ENCODE results near the gene GMDS. TPM values are rescaled to one million over a fixed set of nuclear protein-coding genes. Genes with fewer than 3 reads are reported as not detected.

GMDS gene
- total RNA-seq, 5 donors from 2014 or later (not counting 1 experiment from before 2014, with no cell fraction given) = 12.9 to 21.5 (median 14.6) TPM

- Mint-ChIP-seq H3K27me3 (no peaks in the 10 kb centered on the region), H3K36me3 (no peaks in the 10 kb centered on the region), H3K27ac (no peak overlapping the region), H3K4me1 (no peaks in the 10 kb centered on the region), H3K9me3 (no peaks in the 10 kb centered on the region), H3K4me3 (no peak overlapping the region)
- CTCF ChIA-PET = interaction anchor here in 1 of 2 donors (0.6 kb wide), 1 partner anchor 34 kb away, joined by 3 read pairs; no protein-coding TSS in a partner anchor
- WGBS (ENCODE audit: insufficient coverage) = 88% methylated on average over 6 of the region's 7 CpGs
- ATAC-seq (replicated peaks in 1 of 4) = no peak
- DNase-seq = no peak
- Histone ChIP-seq H3K27ac (ENCODE audit: low read length) (no peak overlapping the region), H3K4me3 (ENCODE audit: control insufficient read depth in 1 of 2, extremely low read depth in 1 of 2, low read length in 1 of 2) (no peak overlapping the region), H3K36me3 (ENCODE audit: control insufficient read depth in 2 of 2, extremely low read depth in 1 of 2, insufficient read depth in 1 of 2, low read length in 1 of 2) (no peaks in the 10 kb centered on the region), H3K27me3 (replicated peaks in 1 of 2; ENCODE audit: control insufficient read depth in 2 of 2, extremely low read depth in 1 of 2, insufficient read depth in 2 of 2, low read length in 1 of 2) (no peaks in the 10 kb centered on the region), H3K4me1 (ENCODE audit: control insufficient read depth in 1 of 2, extremely low read depth in 1 of 2, insufficient read depth in 2 of 2, low read length in 2 of 2) (peaks cover 0 to 2% of the 10 kb centered on the region in 2 experiments), H3K9me3 (no peaks in the 10 kb centered on the region)
- POLR2A ChIA-PET = no interaction called here
Measured at GRCh38 chr6:1812034-1812433, 433.4 kb downstream of the GMDS start.

GRCh38 chr6:1810880-1811279, 434.5 kb downstream of the GMDS start:
- ChIA-PET CTCF (no interaction called here), POLR2A (interaction anchor here in 1 of 2 donors (0.6 kb wide), 1 partner anchor 12 kb away, joined by 4 read pairs; no protein-coding TSS in a partner anchor)
- H3K36me3 Mint-ChIP-seq = no peaks in the 10 kb centered on the region
- H3K9me3 Mint-ChIP-seq = no peaks in the 10 kb centered on the region
- Histone ChIP-seq H3K36me3 (ENCODE audit: control insufficient read depth in 2 of 2, extremely low read depth in 1 of 2, insufficient read depth in 1 of 2, low read length in 1 of 2) (no peaks in the 10 kb centered on the region), H3K9me3 (no peaks in the 10 kb centered on the region), H3K27me3 (replicated peaks in 1 of 2; ENCODE audit: control insufficient read depth in 2 of 2, extremely low read depth in 1 of 2, insufficient read depth in 2 of 2, low read length in 1 of 2) (no peaks in the 10 kb centered on the region), H3K4me1 (ENCODE audit: control insufficient read depth in 1 of 2, extremely low read depth in 1 of 2, insufficient read depth in 2 of 2, low read length in 2 of 2) (peaks cover 0 to 2% of the 10 kb centered on the region in 2 experiments), H3K4me3 (ENCODE audit: control insufficient read depth in 1 of 2, extremely low read depth in 1 of 2, low read length in 1 of 2) (no peak overlapping the region), H3K27ac (ENCODE audit: low read length) (no peak overlapping the region)
- no CpG with 5 or more reads among the region's 2 CpGs for WGBS (ENCODE audit: insufficient coverage)
- no peak overlapping the region for H3K4me3 Mint-ChIP-seq
- no peaks in the 10 kb centered on the region for H3K27me3 Mint-ChIP-seq
- no peak overlapping the region for H3K27ac Mint-ChIP-seq
- ATAC-seq (replicated peaks in 1 of 4) (no peak), DNase-seq (no peak)
- H3K4me1 Mint-ChIP-seq = no peaks in the 10 kb centered on the region

GRCh38 chr6:1809291-1809988, 436.0 kb downstream of the GMDS start:
- no peaks in the 10 kb centered on the region for H3K36me3 Mint-ChIP-seq
- Histone ChIP-seq H3K4me3 (ENCODE audit: control insufficient read depth in 1 of 2, extremely low read depth in 1 of 2, low read length in 1 of 2) (no peak overlapping the region), H3K9me3 (no peaks in the 10 kb centered on the region), H3K4me1 (ENCODE audit: control insufficient read depth in 1 of 2, extremely low read depth in 1 of 2, insufficient read depth in 2 of 2, low read length in 2 of 2) (peaks cover 0 to 2% of the 10 kb centered on the region in 2 experiments), H3K27me3 (replicated peaks in 1 of 2; ENCODE audit: control insufficient read depth in 2 of 2, extremely low read depth in 1 of 2, insufficient read depth in 2 of 2, low read length in 1 of 2) (no peaks in the 10 kb centered on the region), H3K36me3 (ENCODE audit: control insufficient read depth in 2 of 2, extremely low read depth in 1 of 2, insufficient read depth in 1 of 2, low read length in 1 of 2) (no peaks in the 10 kb centered on the region), H3K27ac (ENCODE audit: low read length) (no peak overlapping the region)
- H3K27me3 Mint-ChIP-seq = no peaks in the 10 kb centered on the region
- WGBS (ENCODE audit: insufficient coverage) = 82% methylated on average over 3 of the region's 11 CpGs
- no peaks in the 10 kb centered on the region for H3K4me1 Mint-ChIP-seq
- DNase-seq (no peak), ATAC-seq (replicated peaks in 1 of 4) (no peak)
- ChIA-PET POLR2A (no interaction called here), CTCF (no interaction called here)
- no peaks in the 10 kb centered on the region for H3K9me3 Mint-ChIP-seq
- H3K4me3 Mint-ChIP-seq = no peak overlapping the region
- H3K27ac Mint-ChIP-seq = no peak overlapping the region

- H3K27me3 ChIP-seq (replicated peaks in 1 of 2; ENCODE audit: control insufficient read depth in 2 of 2, extremely low read depth in 1 of 2, insufficient read depth in 2 of 2, low read length in 1 of 2) = no peaks in the 10 kb centered on the region
- H3K9me3 ChIP-seq = no peaks in the 10 kb centered on the region
- ChIA-PET CTCF (no interaction called here), POLR2A (no interaction called here)
- ATAC-seq (replicated peaks in 1 of 4) = no peak
- Mint-ChIP-seq H3K4me1 (no peaks in the 10 kb centered on the region), H3K9me3 (no peaks in the 10 kb centered on the region), H3K27me3 (no peaks in the 10 kb centered on the region), H3K36me3 (no peaks in the 10 kb centered on the region), H3K27ac (no peak overlapping the region), H3K4me3 (no peak overlapping the region)
- no peak overlapping the region for H3K27ac ChIP-seq (ENCODE audit: low read length)
- no peaks in the 10 kb centered on the region for H3K4me1 ChIP-seq (ENCODE audit: control insufficient read depth in 1 of 2, extremely low read depth in 1 of 2, insufficient read depth in 2 of 2, low read length in 2 of 2)
- no peak for DNase-seq
- no peaks in the 10 kb centered on the region for H3K36me3 ChIP-seq (ENCODE audit: control insufficient read depth in 2 of 2, extremely low read depth in 1 of 2, insufficient read depth in 1 of 2, low read length in 1 of 2)
- no peak overlapping the region for H3K4me3 ChIP-seq (ENCODE audit: control insufficient read depth in 1 of 2, extremely low read depth in 1 of 2, low read length in 1 of 2)
- WGBS (ENCODE audit: insufficient coverage) = 100% methylated on average over 4 of the region's 6 CpGs
Measured at GRCh38 chr6:1806935-1807334, 438.5 kb downstream of the GMDS start.

- ChIA-PET POLR2A (no interaction called here), CTCF (no interaction called here)
- ATAC-seq (replicated peaks in 1 of 4) (no peak), DNase-seq (no peak)
- Histone ChIP-seq H3K27ac (ENCODE audit: low read length) (no peak overlapping the region), H3K27me3 (replicated peaks in 1 of 2; ENCODE audit: control insufficient read depth in 2 of 2, extremely low read depth in 1 of 2, insufficient read depth in 2 of 2, low read length in 1 of 2) (no peaks in the 10 kb centered on the region), H3K36me3 (ENCODE audit: control insufficient read depth in 2 of 2, extremely low read depth in 1 of 2, insufficient read depth in 1 of 2, low read length in 1 of 2) (no peaks in the 10 kb centered on the region), H3K4me3 (ENCODE audit: control insufficient read depth in 1 of 2, extremely low read depth in 1 of 2, low read length in 1 of 2) (no peak overlapping the region), H3K9me3 (no peaks in the 10 kb centered on the region), H3K4me1 (ENCODE audit: control insufficient read depth in 1 of 2, extremely low read depth in 1 of 2, insufficient read depth in 2 of 2, low read length in 2 of 2) (no peaks in the 10 kb centered on the region)
- Mint-ChIP-seq H3K27me3 (no peaks in the 10 kb centered on the region), H3K9me3 (no peaks in the 10 kb centered on the region), H3K4me1 (no peaks in the 10 kb centered on the region), H3K27ac (no peak overlapping the region), H3K4me3 (no peak overlapping the region), H3K36me3 (peaks cover 4% of the 10 kb centered on the region)
- 100% methylated on average over 5 of the region's 17 CpGs for WGBS (ENCODE audit: insufficient coverage)
Measured at GRCh38 chr6:1802491-1803395, 442.7 kb downstream of the GMDS start.

- H3K9me3 Mint-ChIP-seq = no peaks in the 10 kb centered on the region
- H3K36me3 ChIP-seq (ENCODE audit: control insufficient read depth in 2 of 2, extremely low read depth in 1 of 2, insufficient read depth in 1 of 2, low read length in 1 of 2) = no peaks in the 10 kb centered on the region
- H3K27ac ChIP-seq (ENCODE audit: low read length) = no peak overlapping the region
- DNase-seq (no peak), ATAC-seq (replicated peaks in 1 of 4) (no peak)
- no peak overlapping the region for H3K4me3 ChIP-seq (ENCODE audit: control insufficient read depth in 1 of 2, extremely low read depth in 1 of 2, low read length in 1 of 2)
- H3K27me3 Mint-ChIP-seq = no peaks in the 10 kb centered on the region
- H3K9me3 ChIP-seq = no peaks in the 10 kb centered on the region
- H3K36me3 Mint-ChIP-seq = peaks cover 10% of the 10 kb centered on the region
- ChIA-PET POLR2A (no interaction called here), CTCF (interaction anchor here in 1 of 2 donors (0.6 kb wide), 2 partner anchors 202 to 653 kb away, joined by 3 to 4 read pairs; no protein-coding TSS in a partner anchor)
- no peak overlapping the region for H3K4me3 Mint-ChIP-seq
- WGBS (ENCODE audit: insufficient coverage) = 100% methylated on average over 3 of the region's 7 CpGs
- no peaks in the 10 kb centered on the region for H3K4me1 Mint-ChIP-seq
- H3K4me1 ChIP-seq (ENCODE audit: control insufficient read depth in 1 of 2, extremely low read depth in 1 of 2, insufficient read depth in 2 of 2, low read length in 2 of 2) = no peaks in the 10 kb centered on the region
- no peaks in the 10 kb centered on the region for H3K27me3 ChIP-seq (replicated peaks in 1 of 2; ENCODE audit: control insufficient read depth in 2 of 2, extremely low read depth in 1 of 2, insufficient read depth in 2 of 2, low read length in 1 of 2)
- H3K27ac Mint-ChIP-seq = no peak overlapping the region
Measured at GRCh38 chr6:1801401-1801800, 444.0 kb downstream of the GMDS start.

Measured in T-cell (primary cell).